HG03097 (cell line): ENCODE data around the gene C6orf132.

Source experiments
- ATAC-seq: cut with Tn5 transposase; IDR thresholded peaks from one replicate; pipeline ENCODE4 v1.9.1; 2021; ENCODE audit not compliant: unreplicated experiment, low FRiP score

Gene C6orf132

DNA sequence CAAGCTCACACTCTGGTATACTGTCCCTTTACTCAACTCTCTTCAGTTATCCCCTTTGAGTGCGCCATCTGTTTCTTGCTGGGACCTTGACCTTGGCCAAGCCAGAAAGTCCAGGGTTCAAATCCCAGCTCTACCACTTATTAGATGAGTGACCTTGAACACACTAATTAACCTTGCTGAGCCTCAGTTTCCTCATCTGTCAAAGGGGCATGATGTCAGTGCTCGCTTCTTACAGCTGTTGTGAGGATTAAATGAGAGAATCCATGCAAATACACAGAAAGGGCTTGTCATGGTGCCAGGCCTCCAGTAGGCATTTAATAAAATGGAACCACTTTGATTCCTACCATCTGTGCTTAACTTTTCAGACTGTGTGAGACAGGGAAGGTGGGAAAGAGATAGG, 34.3 kb downstream of the C6orf132 start:
- no peak for ATAC-seq

DNA sequence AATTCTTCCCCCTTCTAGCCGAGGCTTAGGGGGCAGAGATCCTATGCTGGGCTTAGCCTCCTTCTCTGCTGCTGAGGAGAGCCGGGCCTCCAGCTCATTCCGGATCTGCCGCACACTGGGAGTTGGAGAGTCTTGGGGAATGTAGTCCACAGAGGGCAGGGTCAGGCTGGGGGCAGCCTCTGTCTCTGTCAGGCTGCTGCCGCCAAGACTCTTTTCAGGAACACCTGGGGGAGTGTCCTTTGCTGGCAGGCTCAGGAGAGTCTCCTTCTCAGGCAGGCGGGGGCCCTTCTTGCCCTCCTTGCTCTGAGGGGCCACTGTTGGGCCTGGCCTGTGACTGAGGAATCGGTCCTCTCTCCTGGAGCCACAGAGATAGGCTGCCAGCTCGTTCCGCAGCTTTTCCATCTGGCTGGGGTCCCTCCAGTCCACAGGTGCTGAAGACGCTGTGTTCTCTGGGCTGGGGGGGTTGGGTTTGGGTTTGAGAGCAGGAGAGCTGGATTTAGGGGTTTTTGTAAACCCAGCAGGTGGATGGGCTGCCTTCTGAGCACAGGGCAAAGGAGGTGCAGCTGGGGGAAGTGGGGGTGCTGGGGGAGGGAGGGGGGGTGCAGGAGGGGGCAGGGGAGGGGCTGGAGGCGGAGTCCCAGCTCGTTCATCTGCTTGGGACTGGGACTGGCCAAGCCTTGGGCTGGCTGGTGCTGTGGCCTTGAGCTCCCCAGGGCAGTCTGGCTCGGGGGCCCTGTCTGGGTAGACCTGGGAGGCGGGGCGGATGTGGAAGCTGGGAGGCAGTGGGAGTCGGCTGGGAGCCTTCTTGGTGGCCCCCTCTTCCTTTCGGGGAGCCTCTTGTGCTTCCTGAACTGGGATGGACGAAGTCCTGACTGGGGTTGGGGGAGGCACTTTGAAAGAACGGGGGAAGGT, 36.1 kb downstream of the C6orf132 start:
- no peak for ATAC-seq

DNA sequence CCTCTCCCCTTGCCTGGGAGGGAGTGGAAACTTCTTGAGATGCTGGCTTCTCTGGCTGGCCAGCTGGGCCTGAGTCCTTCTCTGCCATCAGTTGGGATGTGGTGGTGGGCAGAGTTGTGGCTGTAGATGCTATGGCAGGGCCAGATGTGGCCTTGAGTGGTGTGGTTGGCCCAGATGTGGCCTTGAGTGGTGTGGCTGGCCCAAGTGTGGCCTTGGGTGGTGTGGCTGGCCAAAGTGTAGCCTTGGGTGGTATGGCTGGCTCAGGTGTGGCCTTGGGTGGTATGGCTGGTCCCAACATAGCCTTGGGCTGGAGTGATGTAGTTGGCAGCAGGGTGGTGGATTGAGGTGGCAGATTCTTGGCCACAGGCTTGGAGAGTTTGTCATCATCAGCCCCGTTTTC, 36.7 kb downstream of the C6orf132 start:
- no peak for ATAC-seq

DNA sequence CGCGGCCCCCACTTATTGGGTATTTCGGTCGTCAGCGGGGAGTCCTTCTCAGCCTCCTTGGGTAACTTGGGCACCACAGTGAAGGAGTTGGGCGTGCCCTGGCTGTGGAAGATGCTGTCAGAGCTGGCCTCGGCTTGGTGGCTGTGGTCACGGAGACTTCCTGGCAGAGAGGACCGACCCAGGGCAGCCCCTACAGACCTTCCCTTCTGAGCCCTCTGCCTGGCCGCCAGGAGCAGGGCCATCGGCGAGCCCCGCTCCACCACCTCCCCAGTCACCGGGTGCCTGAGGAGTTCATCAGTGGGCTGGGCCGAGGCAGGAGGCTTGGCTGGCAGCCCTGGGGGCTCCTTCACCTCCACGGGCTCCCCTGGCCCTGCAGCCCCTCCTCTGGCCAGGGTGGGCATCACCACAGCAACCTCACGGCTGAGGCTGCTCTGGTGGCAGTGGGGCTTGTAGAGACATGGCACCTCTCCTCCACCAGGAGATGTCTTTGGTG, 37.2 kb downstream of the C6orf132 start:
- no peak for ATAC-seq

DNA sequence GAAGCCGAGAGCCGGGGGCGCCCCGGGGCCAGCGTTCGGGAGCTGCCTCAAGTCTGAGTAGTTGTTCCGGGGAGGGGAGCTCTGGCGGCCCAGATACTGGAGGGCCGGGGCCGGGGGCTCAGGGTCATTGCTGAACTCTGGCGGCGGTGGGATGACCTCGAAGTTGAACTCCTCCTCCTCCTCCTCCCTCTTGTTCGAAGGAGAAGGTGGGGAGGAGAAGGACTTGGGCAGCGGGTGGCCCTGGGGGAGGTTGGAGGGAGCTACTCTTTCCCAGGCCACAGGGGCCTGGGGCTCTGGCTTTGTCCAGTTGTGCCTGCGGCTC, 37.7 kb downstream of the C6orf132 start:
- ATAC-seq: no peak

DNA sequence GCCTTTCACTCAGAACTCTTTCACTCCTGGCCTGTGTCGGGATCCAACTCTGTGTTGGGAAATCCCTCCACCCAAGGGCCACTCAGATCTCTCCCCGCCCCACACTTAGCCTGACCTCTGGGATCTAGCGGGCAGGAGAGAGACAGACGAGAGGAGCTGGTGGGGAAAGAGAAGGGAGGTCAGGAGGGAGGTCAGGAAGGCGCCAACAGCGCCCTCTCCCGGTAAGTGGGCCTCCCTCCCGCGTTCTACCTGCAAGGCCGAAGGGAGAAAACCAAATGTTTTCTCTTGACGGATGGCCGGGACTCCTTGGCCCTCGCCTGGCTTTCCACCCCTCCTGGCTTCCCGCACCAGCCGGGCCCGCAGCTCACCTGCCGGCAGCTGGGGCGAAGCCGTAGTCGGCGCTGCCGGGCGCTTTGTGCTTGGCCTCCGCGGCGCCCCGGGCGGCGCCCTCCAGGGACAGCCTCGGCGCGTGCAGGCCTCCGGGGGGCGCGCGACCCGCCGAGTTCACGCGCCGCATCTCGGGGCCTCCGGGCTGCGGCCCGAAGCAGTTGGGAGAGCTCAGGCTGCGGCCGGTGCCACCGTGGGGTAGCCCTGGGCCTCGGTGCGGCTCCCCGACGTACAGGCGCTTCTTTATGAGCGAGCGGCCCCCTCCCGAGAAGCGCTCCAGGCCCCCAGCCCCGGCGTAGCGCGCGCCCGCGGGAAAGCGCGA, 38.2 kb downstream of the C6orf132 start:
- ATAC-seq: no peak

DNA sequence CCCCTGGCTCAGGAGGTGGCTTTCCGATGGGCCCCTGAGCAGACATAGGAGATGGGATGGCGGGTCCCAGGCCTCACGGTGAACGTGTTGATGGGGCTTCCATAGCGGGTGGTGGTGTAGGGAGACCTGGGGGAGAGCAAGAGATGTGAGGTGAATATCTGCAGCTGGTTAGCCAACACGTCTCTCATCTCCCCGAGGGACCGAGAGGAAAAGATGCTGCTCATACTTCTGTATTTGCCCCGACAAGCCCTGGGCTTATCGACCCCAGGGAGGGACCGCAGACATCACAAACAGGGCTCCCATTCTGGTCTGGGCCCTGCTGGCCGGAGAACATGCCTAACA, 38.7 kb downstream of the C6orf132 start:
- no peak for ATAC-seq

DNA sequence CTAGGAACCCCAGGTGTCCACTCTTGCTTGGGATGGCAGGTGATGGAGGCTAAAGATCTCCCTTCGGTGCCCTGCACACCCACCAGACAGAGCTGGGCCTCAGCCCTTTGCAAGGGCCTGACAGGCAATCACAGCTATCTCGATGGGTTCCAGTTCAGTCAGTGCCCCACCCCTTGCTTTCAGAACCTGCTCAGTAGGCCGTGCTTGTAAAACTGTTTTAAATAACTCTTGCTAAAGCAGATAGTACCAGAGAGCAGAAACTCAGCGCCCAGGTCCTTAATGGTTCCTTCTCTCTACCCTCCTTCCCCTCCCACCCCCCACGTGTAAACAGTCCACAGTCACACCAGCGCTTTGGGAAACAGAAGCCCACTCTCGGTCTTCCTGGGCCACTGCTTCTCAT, 39.2 kb downstream of the C6orf132 start:
- no peak for ATAC-seq

DNA sequence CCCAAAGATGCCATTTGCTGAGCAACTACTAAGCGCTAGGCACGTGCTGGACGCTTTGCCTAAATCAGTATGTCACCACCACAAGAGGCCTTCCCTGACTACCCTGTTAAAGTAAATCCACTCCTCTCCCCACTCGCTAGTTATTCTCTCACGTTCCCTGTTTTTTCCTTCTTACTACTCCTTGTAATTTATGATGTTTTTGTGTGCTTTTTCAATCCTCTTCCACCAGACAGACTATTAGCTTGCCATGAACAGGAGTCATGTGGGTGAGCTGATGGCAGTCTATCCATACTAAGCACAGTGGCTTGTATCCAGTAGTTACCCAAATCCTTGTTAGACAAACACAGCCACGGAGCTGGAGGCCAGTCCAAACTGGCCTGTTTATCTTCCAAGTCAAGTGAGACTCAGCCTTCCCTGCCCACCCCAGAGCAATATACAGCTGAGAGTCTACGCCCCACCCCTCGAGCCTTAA, 41.2 kb downstream of the C6orf132 start:
- ATAC-seq: no peak

DNA sequence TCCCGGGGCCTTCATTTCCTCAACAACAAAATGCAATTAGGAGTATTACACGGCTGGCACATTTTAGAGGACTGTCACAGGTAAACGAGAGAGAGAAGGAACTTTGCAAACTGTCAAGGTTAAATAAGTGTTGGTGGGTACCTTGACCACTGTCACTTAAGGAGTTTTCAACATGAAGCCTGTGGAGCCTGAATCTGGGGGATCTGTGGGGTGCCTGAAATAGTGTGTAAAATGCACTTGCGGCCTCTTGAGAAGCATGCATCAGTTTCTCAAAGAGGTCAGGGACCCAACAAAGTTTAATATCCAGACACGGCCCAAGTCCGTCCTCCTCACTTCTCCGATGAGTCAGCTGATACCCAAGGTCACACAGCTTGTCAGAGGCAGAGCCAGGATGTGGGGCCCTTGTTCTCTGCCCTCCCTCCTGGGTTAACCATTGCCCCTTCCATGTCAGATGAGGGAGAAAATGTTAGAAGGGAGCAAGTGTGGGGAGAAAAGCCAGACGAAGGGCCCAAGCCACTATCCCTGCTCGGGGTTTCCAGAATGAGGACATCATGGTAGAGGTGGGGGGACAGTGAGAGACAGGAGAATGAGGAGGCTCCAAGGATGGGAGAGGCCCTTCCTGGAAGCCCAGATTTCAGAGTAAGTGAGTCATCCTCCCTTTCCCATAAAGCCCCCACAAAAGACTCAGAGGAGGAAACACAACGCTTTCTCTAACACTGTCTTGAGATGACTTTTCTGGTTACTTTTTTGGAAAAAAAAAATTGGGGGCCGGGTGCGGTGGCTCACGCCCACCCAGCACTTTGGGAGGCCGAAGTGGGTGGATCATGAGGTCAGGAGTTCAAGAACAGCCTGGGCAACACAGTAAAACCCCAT, 42.2 kb downstream of the C6orf132 start:
- ATAC-seq: no peak

DNA sequence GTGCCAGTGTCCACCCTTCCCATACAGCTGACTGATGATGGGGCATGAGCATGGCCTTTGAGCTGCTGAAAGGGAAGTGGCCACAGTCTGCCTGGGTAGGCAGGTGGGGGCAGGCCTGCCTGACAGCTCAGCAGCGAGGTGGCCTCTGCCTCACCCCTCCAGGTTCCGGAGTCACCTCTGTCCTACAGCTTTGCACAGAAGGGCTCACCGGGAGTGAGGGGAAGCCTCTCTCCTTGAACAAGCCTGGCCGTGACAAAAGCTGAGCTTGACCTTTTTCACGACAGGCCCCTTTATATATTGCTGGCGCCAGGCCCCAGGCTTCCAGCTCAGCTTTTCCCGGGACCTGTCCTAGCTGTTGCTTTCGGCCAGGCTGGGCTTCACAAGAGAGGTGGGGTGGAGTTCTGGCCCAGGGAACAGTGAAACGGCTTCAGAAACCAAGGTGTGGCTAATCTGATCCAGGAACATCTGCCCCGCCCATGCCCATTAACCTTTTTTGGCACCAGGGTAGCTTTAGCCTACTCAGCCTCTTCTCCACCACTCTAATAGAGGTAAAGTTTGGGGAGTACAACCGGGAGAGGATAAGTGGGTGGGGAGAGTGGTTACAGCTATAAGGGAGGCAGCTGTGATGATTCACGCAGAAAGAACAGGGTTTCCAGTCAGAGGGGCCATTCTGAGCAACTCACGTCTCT, 42.9 kb downstream of the C6orf132 start:
- no peak for ATAC-seq

DNA sequence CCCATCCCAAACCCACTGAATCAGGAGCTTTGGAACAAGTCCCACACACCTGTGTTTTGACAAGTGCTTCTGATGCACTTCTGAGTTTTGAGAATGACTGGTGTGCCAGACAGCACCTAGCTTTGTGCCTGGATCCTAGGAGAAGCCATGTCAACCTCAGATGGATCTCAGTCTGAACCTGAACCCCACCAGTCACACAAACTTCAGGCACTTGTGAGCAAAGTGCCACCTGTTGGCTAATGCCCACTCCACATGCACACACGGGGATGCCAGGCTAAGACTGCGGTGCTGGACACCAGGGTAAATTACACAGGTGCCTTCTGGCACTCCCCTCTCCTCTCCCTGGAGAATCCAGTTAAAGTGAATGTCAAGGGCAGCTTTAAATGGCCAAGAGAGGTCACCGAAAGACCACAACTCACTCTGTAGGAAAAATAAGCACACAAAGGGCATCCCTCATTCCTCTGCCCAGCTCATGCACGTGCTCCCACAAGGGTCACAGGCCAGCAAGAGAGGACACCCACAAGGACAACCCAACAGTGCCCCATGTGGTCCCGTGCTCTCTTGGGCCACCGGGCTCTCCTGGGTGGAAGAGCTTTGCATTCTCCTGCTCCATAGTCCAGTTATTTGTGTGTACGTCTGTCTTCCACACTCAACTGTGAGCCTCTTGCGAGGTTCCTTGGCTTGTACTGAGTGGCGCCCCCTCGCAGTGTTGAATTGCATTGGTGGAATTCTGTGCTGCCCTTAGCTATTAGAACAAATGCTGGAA, 46.5 kb downstream of the C6orf132 start:
- ATAC-seq: no peak

DNA sequence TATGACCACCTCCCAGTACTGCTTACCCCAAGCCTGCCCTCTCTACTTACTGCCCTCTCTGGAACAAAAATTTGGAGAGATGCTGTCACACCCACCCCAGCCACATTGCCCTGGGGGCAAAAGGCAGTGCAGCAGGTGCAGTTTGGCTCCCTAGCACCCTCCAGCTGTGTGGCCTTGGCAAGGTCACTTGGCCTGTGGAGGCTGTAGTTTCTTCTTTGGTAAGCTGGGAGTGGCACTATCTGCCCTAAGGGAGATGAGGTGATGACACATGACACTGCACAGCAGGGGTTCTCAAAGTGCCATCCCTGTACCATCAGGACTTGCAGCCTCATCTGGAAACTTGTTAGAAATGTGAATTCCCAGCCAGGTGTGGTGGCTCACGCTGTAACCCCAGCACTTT, 47.3 kb downstream of the C6orf132 start:
- no peak for ATAC-seq

DNA sequence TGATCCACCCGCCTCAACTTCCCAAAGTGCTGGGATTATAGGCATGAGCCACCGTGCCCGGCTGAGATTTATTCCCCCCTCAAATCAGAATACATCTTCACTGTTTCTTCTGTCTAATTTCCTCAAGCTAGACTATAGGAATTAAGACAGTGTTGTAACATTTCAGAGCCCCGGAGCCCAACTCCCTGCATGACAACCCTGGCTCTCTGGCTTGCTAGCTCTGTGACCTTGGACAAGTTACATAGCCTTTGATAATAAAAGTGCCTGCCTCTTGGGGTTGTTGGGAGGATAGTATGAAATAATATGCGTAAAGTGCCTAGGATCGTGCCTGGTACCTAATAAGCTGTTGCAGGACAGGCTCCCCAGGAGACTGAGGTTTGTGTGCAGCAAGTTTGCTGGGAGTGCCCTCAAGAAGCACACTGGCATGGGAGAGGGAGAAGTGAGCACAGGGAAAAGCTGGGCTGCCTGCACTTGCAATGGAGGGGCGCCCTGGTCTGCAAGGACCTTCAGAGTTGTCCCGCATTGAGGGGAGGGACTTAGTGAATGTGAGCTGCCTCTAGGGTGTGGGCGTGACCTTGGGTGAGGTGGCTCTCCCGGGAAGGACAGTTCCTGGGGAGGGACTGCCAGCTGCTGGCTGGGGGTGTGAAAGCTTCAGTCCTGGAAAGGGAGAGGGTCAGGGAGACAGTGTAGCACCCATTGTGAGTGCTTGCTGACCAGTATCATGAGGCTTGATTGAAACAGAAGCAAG, 48.7 kb downstream of the C6orf132 start:
- ATAC-seq: no peak

DNA sequence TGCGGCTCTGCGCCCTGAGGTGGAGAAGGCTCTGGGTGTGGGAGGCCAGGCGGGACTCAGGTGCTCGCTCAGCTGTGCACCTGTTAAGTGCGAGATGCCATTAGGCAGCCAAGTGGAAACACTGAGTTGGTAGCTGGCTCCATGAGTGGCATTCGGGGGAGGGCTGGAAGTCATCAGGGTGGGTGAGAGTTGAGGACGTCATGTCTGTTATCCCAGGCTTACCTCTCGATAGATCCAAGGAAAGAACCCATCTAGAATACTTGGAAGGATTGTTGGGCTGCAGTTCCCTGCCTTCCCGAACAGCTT, 50.7 kb downstream of the C6orf132 start:
- no peak for ATAC-seq

DNA sequence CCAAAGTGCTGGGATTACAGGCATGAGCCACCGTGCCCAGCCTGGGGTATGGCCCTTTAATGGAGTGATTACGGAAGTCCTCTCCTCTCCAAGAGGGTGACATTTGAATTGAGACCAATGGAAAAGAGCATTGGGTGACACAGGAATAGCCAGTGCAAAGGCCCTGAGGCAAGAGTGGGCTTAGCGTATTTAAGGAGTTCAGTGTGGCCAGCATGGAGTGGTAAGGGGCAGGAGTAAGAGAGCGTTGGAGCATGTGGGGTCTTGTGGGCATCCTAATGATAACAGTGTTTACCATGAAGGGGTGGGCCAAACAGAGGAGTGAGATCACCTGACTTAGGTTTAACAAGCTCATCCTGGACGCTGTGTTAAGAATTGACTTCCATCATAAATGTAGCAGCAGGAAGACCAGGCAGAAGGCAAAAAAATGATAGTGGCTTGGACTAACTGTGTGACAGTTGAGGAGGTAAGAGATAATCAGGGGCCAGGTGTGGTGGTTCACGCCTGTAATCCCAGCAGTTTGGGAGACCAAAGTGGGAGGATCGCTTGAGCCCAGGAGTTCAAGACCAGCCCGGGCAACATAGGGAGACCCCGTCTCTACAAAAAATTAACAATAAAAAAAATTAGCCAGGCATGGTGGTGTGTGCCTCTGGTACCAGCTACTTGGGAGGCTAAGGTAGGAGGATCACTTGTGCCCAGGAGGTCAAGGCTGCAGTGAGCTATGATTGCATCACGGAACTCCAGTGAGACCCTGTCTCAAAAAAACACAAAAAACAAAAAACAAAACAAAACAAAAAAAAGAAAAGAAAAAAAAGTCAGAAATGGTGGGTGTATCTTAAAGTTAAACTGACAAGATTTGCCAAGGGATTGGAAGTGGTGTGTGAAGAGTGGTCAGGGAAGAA, 51.4 kb downstream of the C6orf132 start:
- no peak for ATAC-seq

DNA sequence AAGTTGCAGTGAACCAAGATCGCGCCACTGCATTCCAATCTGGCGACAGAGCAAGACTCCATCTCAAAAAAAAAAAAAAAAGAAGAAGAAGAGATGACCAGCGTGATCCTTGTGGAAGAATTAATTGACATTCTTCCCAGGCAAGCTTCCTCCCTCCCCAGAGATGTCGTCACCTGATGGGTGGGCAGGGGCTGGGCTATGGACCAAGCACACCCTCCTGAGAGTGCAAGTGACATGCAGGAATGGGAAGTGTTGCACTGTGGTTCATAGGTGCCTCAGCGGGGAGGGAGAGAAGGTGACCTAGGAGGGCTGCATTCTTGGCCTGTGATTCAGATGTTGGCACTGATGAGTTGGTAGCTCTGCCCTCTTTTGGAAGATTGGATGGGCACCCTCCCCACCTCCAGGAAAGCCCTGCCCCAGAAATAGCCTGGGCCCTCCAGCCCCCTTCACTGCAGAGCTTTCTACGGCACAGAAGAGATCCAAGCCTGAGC, 54.3 kb downstream of the C6orf132 start:
- ATAC-seq: no peak
